Measurements from ENCODE around the gene BHMT2. TPM values are rescaled to one million over a fixed set of nuclear protein-coding genes. Genes with fewer than 3 reads are reported as not detected.

BHMT2 gene
- total RNA-seq, 1 donor from 2014 or later: 0.41 TPM

DNA sequence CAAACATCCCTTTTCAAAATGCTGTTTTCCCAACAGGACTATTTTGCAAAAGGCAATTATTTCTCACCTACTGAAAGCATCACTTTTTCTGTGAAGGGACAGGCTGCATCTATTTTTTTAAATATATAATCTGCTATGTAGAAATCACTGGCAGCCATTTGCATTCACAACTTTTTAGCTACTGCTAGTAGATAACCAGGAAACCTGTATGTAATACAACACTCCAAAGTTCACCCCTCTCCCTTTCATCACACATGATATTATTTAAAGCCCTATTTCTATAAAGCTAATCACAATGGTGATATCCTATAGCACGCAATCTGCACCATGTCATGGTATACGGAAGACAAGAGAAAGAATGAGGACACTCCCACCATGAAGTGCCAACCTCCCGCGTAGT lies 9.9 kb upstream of the BHMT2 start:
- DNase-seq (ENCODE audit: low spot score in 2 of 2): no peak
- FAIRE-seq: no peak

DNA sequence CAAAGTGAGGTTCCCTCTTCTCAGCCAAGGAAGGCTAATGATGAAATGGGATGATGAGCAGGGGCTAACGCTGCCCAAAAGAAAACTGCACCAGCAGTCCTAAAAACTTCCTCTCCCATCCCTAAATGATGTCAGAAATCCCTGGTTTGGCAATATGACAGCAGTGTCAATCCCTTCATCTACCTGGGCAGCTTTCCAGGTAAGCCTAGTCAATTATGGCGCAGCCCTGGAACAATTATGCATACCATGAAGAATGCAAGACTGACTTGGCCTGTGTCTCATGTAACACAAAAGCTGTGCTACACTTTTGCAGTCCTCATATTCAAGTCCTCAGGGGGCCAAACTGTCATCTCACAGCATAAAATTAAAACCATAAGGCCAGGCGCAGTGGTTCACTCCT lies 7.1 kb upstream of the BHMT2 start:
- FAIRE-seq: no peak

DNA sequence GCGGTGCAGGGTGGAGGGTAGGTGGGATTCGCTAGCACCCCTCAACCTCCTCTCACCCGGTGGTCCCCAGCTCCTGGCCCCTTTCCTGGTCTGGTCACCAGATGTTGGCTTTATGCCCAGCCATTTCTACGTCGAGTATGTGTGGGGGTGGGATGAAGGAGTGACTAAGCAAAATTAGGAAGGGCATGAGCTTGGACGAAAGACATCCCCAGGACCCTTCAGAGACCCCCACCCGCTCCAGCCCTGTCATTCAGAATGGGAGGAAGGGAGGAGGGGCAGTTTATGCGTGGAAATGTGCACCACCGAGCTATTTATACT lies 742 bp downstream of the BHMT2 start:
- no peak for DNase-seq (ENCODE audit: low spot score in 2 of 2)
- FAIRE-seq: no peak

More for the DNA sequence above, 7.1 kb upstream of the BHMT2 start:
- DNase-seq (ENCODE audit: low spot score in 2 of 2): no peak

DNA sequence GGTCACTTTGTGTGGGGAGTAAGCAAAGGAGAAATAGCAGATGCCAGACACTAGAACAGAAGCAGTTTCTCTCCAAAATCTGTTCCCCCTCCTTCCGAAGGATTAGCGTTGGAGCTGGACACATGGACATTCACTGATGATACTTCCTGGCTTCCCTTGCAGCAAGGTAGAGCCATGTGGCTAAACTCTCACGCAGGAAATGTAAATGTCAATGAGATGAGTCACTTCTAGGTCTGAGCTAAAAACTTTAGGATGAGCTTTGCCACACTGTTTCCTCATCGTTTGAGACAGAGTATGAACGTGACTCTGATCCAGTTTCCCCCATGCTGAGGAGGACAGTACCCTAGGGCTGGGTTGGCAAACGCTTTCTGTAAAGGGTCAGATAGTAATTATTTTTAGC lies 5.1 kb downstream of the BHMT2 start:
- DNase-seq (ENCODE audit: low spot score in 2 of 2) (no peak), FAIRE-seq (no peak)

DNA sequence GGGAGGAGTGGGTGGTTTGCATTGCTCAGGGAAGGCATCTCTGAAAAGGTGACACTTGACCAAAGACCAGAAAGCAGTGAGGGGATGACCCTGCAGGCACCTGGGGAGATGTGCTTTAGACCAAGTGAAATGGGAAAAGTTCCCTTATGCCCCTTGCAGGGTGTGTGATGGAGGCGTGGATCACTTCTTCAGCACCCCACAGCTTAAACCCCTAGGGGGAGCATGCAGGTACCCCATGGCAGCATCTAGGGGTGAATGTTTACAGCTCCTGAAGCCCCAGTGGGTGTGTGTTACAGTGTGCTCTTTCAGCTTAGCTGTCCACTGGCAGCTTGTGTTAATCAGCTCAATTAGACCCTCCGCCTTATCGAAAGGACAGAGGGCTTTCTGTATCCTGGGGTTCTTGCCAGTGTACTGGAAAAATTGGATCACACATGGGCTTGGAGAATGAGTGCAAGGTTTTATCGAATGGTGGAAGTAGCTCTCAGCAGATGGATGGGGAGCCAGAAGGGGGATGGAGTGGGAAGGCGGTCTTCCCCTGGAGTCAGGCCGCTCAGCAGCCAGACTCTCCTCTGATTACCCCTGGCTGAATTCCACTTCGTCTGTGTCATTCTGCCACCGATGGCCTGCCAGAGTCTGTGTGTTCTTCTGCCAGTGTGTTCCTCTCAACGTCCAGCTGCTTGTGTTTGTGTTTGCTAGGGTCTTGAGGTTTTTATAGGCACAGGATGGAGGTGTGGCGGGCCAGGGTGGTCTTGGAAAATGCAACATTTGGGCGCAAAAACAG lies 6.3 kb downstream of the BHMT2 start:
- DNase-seq (ENCODE audit: low spot score in 2 of 2) (no peak), FAIRE-seq (no peak)

DNA sequence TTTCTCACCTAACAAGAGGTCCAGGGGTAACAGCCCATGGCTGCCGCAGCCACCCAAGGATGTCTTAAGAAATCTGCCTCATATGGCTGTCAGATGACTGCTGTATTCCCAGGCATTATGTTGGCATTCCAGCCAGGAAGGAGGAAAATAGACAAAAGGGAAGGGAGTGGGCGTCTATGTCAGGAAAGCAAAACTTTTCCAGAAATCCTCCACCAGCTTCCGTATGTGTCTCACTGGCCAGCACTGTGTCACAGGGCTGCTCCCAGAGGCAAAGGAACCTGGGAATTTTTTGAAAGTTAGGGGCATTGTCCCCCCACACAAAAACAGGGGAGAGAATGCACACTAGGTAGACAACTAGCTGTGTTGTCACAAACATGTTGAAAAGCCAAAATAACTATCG lies 7.3 kb downstream of the BHMT2 start:
- FAIRE-seq (no peak), DNase-seq (ENCODE audit: low spot score in 2 of 2) (no peak)

DNA sequence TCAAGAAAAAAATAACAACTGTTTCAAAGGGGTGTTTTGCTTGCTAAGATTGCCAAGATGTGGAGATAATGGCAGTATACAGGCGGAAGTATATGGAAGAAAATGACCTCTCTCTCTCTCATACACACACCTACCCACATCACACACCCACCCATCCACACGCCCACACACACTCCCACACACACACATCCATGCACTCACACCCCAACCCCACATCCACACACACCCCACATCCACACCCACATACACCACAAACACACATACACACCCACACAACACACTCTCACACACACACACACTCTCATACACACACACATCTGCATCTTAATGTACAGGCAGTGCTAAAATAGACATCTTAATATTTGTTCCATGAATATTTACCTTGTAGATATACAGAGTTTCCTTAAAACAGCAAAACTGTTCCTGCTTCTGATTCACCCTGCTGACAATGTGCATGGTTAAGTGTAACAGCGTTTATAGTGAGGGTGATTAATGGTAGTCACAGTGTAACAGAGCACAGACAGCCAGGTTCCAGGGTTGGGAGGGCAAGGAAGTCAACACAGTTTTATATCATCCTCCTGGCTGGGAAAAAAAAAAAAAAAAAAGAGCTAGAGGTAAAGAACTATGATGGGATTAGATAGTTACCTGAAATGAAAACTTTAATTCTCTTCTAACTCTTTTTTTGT lies 8.3 kb downstream of the BHMT2 start:
- no peak for DNase-seq (ENCODE audit: low spot score in 2 of 2)
- no peak for FAIRE-seq

DNA sequence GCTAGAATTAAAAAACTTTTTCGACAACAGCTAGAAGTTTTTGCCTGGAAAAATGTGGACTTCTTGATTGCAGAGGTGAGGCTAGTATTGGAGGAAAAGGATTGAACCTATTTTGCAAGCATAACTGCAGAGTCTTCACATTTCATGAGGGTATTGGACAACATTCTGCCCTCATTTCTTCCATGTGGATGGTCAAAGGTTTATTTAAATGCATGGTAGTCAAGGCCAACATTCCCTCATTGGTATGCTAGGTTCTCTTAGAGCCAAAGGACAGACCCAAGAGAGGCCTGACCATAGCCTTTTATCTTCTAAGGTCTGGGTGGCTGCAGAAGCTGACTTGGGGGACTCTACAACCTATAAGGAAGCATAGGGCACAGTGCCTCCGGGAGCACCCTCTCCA lies 11.2 kb downstream of the BHMT2 start:
- FAIRE-seq (no peak), DNase-seq (ENCODE audit: low spot score in 2 of 2) (no peak)

DNA sequence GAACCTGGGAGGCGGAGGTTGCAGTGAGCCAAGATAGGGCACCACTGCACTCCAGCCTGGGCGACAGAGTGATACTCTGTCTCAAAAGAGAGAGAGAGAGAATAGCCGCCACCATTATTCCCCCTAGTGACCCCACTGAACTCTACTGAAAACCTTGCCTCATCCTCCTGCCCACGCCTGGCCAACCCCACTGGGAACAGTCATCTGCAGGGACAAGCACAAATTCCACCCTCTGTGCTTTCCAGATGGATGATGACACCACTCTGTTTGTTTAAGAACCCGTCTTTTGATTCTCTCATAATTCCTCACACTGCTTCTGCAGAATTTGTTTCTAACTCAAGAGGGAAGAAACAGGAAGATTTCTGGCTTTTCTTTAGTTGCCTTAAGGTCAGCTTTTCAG lies 12.2 kb downstream of the BHMT2 start:
- no peak for FAIRE-seq

DNA sequence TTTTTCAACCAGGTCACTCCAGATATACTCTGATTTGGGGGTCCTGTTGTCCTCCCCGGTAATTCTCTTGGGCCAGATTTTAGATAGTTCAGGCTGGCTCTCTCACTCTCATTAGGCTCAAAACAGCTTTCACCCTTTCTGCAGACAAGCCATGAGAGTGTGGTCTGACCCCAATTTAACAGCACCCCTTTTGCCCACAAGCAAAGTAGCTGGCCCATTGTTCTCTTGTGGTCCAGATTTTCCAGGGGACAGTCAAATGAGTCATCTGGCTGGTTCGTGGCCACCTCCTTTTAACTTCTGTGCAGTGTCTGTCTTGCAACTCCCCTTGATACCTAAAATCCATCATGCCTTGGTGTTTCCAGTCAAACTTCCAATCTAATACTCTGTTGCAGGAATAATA lies 16.5 kb downstream of the BHMT2 start:
- no peak for FAIRE-seq
- DNase-seq (ENCODE audit: low spot score in 2 of 2): no peak

More for the DNA sequence above, 12.2 kb downstream of the BHMT2 start:
- no peak for DNase-seq (ENCODE audit: low spot score in 2 of 2)

DNA sequence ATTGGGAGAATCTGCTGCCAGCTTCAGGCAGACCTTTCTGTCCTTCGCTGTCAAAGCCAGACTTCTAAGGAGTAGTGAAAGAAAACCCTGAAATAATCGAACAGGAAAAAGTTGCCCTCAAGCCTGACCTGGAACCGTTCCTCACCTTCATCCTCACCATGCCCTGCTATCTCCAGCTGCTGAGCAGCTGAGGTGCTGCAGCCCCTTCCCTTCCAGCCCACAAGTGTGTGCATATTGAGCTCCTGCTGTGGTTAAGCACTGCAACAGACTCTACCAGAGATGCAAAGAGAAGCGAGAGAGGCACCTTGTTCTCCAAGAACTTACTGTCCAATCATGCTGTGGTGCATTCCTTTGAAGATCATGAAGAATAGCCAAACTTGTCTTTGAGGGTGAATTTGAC lies 18.9 kb downstream of the BHMT2 start:
- no peak for FAIRE-seq
- no peak for DNase-seq (ENCODE audit: low spot score in 2 of 2)

DNA sequence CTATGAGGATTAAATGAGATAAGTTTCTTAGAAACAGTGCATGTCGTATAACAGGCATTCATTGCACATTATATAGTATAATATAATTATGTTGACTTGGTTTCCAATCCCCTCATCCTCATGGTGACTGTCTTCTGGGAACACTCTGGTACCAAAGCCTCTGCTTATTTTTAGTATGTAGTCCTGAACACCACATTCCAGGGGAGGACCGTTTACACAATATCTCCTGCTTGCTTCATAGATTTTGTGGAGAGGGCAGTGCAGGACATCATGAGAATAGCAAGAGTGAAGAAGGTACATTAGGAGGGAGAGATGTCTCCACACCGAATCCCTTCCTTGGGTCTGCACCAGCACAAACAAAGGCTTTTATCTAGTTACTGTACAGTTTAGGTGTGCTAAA lies 21.5 kb downstream of the BHMT2 start:
- no peak for FAIRE-seq
- no peak for DNase-seq (ENCODE audit: low spot score in 2 of 2)

DNA sequence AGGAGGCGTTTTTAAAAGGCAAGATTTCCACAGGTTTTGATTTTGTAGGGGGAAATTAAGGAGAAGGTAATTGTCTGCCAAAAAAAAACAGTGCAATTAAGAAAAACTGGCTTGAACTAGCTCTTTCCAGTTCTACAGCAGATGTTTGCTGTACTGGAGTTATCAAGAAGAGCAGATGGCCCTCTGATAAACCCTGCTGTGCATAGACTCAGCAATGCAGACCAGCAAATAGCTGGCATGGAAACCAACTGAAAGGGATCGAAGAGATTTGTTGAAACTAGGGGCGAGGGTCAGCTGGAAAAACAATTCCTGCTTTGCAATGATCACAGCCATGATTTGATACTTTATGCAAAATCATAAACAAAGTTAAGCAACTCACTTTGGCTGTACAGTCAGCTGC lies 24.2 kb downstream of the BHMT2 start:
- no peak for FAIRE-seq
- no peak for DNase-seq (ENCODE audit: low spot score in 2 of 2)

DNA sequence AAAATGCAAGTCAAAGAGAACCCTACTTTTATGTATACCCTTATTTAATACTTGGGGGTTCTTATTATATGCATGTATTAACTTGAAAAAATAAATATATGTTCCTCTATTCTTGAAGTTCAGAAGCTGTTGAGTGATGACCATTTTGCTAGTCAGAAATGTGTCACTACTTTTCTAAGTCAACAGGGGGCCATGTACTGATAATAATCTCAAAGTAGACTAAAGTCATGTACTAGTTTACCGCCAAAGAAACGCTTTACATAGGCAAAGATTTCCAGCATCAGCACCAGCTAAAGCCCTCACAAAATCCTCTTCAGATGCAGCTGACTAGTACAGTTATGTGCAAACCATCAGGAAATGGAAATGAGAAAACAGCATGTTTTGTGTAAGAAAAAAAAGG lies 36.3 kb downstream of the BHMT2 start:
- FAIRE-seq (no peak), DNase-seq (ENCODE audit: low spot score in 2 of 2) (no peak)

DNA sequence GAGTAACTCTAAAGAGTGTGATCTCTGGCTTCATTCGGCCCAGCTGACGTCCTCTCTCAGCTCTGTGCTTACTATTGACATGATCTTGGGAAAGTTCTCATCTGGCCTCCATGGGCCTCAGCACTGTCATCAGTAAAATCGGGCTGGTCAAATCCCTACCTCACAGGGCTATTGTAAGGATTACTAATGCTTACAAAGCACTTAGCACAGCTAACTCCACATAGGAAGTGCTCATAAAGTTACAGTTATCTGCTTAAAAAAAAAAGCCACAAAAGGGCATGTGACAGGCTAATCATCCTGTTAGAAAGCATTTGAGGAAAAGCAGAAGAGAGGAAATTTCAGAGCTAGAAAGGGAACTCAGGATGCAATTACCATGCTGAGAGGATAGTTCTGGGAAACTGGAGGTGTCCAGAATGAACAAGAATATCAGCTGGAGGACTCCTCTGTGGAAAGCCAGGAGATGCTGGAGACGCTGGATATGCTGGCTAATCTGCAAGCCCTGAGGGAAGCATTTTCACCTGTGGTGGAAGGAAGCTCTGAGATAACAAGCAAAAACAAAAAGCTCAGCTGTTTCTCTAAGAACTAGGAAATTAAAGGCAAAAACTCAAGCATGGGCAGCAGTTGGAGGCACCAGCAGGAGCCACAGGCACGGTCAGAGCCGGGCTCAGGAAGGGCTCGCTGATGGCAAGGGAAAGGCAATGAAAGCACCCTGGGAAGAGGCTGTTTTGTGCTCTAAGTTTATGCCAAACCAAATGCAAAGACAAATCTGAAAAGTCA lies 37.6 kb downstream of the BHMT2 start:
- FAIRE-seq: no peak
- DNase-seq (ENCODE audit: low spot score in 2 of 2): no peak

DNA sequence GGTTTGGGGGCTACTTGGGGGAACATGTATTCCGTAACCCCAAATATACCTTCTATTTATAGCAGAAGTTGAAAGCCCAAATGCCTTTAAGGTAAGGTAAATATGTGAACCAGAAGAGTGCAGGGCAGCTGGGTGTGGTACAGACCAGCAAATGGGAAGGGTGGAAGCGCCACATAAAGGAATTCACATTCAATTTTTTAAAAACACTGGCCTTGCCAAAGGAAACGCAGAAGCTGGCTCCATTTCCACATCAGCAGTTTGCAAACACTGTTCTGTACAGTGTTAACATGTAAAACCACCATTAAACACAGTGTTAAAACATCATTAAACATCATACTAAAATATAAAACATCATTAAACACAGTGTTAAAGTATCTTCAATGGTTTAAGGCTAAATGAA lies 38.5 kb downstream of the BHMT2 start:
- DNase-seq (ENCODE audit: low spot score in 2 of 2) (no peak), FAIRE-seq (no peak)

DNA sequence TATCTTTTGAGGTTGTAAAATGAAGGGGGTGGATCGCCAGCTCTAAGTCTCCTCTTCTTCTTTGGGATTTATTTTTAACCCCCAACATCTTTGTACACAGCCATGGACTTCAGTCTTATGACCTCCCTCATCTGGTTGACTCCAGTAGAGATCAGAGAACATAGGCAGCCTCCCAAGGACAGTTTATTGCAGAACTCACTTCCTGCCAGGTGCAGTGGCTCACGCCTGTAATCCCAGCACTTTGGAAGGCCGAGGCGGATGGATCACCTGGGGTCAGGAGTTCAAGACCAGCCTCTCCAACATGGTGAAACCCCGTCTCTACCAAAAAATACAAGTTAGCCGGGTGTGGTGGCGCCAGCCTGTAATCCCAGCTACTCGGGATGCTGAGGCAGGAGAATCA lies 39.2 kb downstream of the BHMT2 start:
- DNase-seq (ENCODE audit: low spot score in 2 of 2): no peak
- no peak for FAIRE-seq

DNA sequence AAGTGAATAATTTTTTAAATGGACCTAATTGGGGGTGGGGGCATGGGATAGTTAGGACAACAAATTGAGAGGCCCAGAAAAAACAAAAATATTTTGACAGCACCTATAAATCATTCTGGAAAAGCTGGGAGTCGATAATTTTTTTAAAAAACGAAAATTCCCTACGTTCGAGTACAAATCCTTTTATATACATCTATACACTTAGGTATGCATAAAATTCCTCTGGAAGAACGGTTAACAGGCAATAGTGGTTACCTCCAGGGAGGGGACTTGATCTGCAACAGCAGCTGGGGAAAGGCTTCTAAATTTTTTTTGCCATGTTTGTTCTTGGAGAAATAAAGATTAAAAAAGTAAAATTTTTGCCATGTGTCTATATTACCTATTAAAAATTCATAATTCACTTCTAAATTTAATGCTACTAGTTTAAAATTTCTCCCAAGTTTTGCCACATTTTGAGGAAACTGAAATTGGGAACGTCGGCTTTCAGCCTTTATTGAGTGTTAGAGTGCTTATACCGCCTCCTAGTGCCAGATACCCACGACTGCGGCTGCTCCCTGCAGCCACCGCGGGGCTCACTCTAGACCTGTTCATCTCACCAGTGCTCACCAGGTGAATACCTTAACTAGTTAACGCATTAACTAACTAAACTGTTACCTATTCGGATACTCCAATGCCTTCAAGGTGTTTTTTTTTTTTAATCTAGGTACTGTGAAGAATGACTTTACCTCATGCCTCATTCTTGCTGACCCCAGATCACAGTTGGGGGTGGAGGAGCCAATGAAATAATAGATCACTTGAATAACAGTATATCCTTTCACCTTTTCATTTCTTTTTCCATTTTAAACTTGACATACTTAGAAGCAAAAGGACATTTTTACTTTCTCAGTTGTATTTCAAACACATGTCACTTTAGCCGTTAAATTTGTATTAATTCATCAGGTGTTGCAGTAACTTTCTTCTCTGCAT lies 40.2 kb downstream of the BHMT2 start:
- DNase-seq (ENCODE audit: low spot score in 2 of 2): no peak
- no peak for FAIRE-seq

DNA sequence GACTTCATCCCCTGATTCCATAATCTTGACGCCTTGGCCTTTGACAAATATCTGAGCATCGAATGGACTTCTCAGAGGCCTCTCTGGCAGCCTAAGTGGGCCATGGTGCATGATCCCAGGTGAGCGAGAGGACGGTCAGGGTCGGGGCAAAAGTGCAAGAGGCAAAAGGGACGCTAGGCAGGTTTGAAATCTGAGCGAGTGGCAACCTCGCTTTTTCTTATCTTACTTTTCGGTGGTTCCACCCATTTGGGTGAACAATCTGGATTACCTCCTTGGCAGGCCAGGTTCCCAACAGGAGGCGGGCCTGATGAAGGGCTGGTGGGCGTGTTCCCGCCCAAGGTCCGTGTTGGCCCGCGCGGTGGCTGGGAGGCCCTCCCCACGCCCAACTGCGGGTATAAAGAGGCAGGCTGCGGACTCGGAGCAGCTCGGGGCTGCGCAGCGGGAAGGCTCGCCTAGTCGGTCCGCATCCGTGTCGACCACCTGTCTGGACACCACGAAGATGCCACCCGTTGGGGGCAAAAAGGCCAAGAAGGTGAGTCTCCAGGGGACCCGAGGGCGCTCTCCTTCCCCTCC lies 41.9 kb downstream of the BHMT2 start, which contains the start of gene BHMT:
TSS of gene BHMT (plus strand) at position 423 of the 573 bp plus-strand sequence. CDS start at position 500, 77 bp downstream.
- no peak for DNase-seq (ENCODE audit: low spot score in 2 of 2)
- no peak for FAIRE-seq

Measured in frontal cortex (tissue), 4 donors.